Thyroid gland (tissue), 4 donors: ENCODE data around the gene USP9X. TPM values are rescaled to one million over a fixed set of nuclear protein-coding genes. Genes with fewer than 3 reads are reported as not detected.

Experiments
- DNase-seq, 2 donors: peaks; one replicate each; pipeline ENCODE4 v3.0.0-alpha.2; 2019
- H3K27ac ChIP-seq, 3 donors: fragments of 200-600 bp; sonication (generic); 1 replicate in 2 of 3; 2 replicates in 1 of 3; pipeline ENCODE4 v1.5.1; 2016 to 2019; ENCODE audit warnings: mild to moderate bottlenecking in 1 of 3, moderate library complexity in 1 of 3
- H3K27me3 ChIP-seq: fragments of 200-600 bp; sonication (generic); one replicate; pipeline ENCODE4 v1.5.1; 2019
- H3K36me3 ChIP-seq, 2 donors: fragments of 200-600 bp; sonication (generic); one replicate each; pipeline ENCODE4 v1.5.1; 2016 to 2019
- H3K4me1 ChIP-seq, 2 donors: fragments of 200-600 bp; sonication (generic); one replicate each; pipeline ENCODE4 v1.5.1; 2017 to 2019
- H3K4me3 ChIP-seq, 3 donors: fragments of 200-600 bp; sonication (generic); replicated peaks in 1 of 3; 1 replicate in 2 of 3; 2 replicates in 1 of 3; pipeline ENCODE4 v1.5.1; 2016; ENCODE audit warnings: mild to moderate bottlenecking in 1 of 3
- H3K9me3 ChIP-seq: fragments of 200-600 bp; sonication (generic); one replicate; pipeline ENCODE4 v1.5.1; 2017
- CTCF ChIP-seq, 6 experiments: fragments of 200-600 bp in 3 of 6; fragments of 450-650 bp in 3 of 6; sonication (generic) in 3 of 6; IDR thresholded peaks; one replicate each; pipeline ENCODE4 v1.5.1; 2016 to 2019; ENCODE audit warnings: antibody characterized with exemption in 6 of 6, mild to moderate bottlenecking in 2 of 6, inconsistent platforms in 1 of 6, moderate library complexity in 1 of 6
- POLR2A ChIP-seq, 2 donors: fragments of 450-650 bp; IDR thresholded peaks; one replicate each; pipeline ENCODE4 v1.6.1; 2017; ENCODE audit warnings: antibody characterized with exemption in 2 of 2, mild to moderate bottlenecking in 2 of 2, moderate library complexity in 1 of 2
- WGBS, 2 donors: methylation state at CpG; one replicate each; pipeline ENCODE4 v1.1.5; 2017; 5-methylcytosine and 5-hydroxymethylcytosine counted together
- intact Hi-C: fragments of 100-400 bp; cut with DNase I; formaldehyde crosslinking; loops from one replicate; pipeline ENCODE4 v1.15.1; 2023
- total RNA-seq, 4 donors: library from RNA; depleted of rRNA; stranded (reverse); fragments of >200 nt; gene quantifications; one replicate each; pipeline ENCODE4 v1.2.3, GENCODE V29; 2016

The USP9X gene
- total RNA-seq, 4 donors from 2014 or later = 101 to 138 (median 106) TPM

GRCh38 chrX:41090568-41091238 lies 5.5 kb downstream of the USP9X start:
- peaks cover 6 to 22% of the 10 kb centered on the region in 2 donors for H3K4me1 ChIP-seq
- 28 to 31% methylated on average over 5 of the region's 5 CpGs for WGBS, 2 donors
- H3K4me3 ChIP-seq = no peak overlapping the region

GRCh38 chrX:41092776-41093175 lies 7.5 kb downstream of the USP9X start:
- no peaks in the 10 kb centered on the region for H3K36me3 ChIP-seq
- no peak overlapping the region for H3K27ac ChIP-seq
- peaks cover 5 to 31% of the 10 kb centered on the region in 2 donors for H3K4me1 ChIP-seq
- no peak for DNase-seq
- TF ChIP-seq POLR2A (IDR thresholded peaks at IDR 0.05) (no peak), CTCF (IDR thresholded peaks at IDR 0.05) (no peak)
- WGBS, 2 donors = 82 to 96% methylated on average over 5 to 6 of the region's 6 CpGs
- no peak overlapping the region for H3K4me3 ChIP-seq
- H3K27me3 ChIP-seq = no peaks in the 10 kb centered on the region
- no peaks in the 10 kb centered on the region for H3K9me3 ChIP-seq
- intact Hi-C loops = no loop called here

More at GRCh38 chrX:41090568-41091238, 5.5 kb downstream of the USP9X start:
- no peak for DNase-seq
- Histone ChIP-seq H3K27me3 (no peaks in the 10 kb centered on the region), H3K36me3 (no peaks in the 10 kb centered on the region), H3K27ac (peak overlapping the region in 2 of 3 donors; percentile 1 to 47), H3K9me3 (no peaks in the 10 kb centered on the region)
- TF ChIP-seq POLR2A (IDR thresholded peaks at IDR 0.05) (no peak), CTCF (IDR thresholded peaks at IDR 0.05) (no peak)
- intact Hi-C loops = no loop called here

- H3K9me3 ChIP-seq = no peaks in the 10 kb centered on the region
- no peaks in the 10 kb centered on the region for H3K36me3 ChIP-seq
- DNase-seq = no peak
- H3K4me3 ChIP-seq = no peak overlapping the region
- no peaks in the 10 kb centered on the region for H3K27me3 ChIP-seq
- peaks cover 0 to 25% of the 10 kb centered on the region in 2 donors for H3K4me1 ChIP-seq
- no peak overlapping the region for H3K27ac ChIP-seq
- intact Hi-C loops = no loop called here
- no peak for TF ChIP-seq POLR2A (IDR thresholded peaks at IDR 0.05)
- no peak for TF ChIP-seq CTCF (IDR thresholded peaks at IDR 0.05)
- whole genome bisulfite sequencing, 2 donors = 11 to 70% methylated on average over 1 of the region's 1 CpG
These were observed 9.9 kb downstream of the USP9X start for GRCh38 chrX:41095174-41095573.

GRCh38 chrX:41095908-41096307 lies 10.7 kb downstream of the USP9X start:
- Histone ChIP-seq H3K4me3 (no peak overlapping the region), H3K9me3 (no peaks in the 10 kb centered on the region), H3K27me3 (no peaks in the 10 kb centered on the region), H3K27ac (no peak overlapping the region), H3K36me3 (no peaks in the 10 kb centered on the region), H3K4me1 (peaks cover 0 to 19% of the 10 kb centered on the region in 2 donors)
- intact Hi-C loops = no loop called here
- WGBS, 2 donors = 77 to 79% methylated on average over 2 of the region's 2 CpGs
- no peak for TF ChIP-seq POLR2A (IDR thresholded peaks at IDR 0.05)
- no peak for TF ChIP-seq CTCF (IDR thresholded peaks at IDR 0.05)
- DNase-seq = no peak

GRCh38 chrX:41096339-41096955 lies 11.2 kb downstream of the USP9X start:
- Histone ChIP-seq H3K4me3 (no peak overlapping the region), H3K27ac (peak overlapping the region in 1 of 3 donors; percentile 2), H3K27me3 (no peaks in the 10 kb centered on the region), H3K4me1 (peaks cover 0 to 15% of the 10 kb centered on the region in 2 donors), H3K36me3 (no peaks in the 10 kb centered on the region), H3K9me3 (no peaks in the 10 kb centered on the region)
- intact Hi-C loops = no loop called here
- WGBS, 2 donors = 47 to 56% methylated on average over 6 to 7 of the region's 7 CpGs
- DNase-seq = peak in 1 of 2 donors; percentile 19
- TF ChIP-seq POLR2A (IDR thresholded peaks at IDR 0.05) = no peak
- TF ChIP-seq CTCF (IDR thresholded peaks at IDR 0.05) = no peak
